Neutrophil (primary cell): Measurements from ENCODE around the gene C2CD3.

ENCODE experiments used
- H3K27ac ChIP-seq: fragments of 200-600 bp; sonication (generic); 2 replicates; pipeline ENCODE4 v1.5.1; 2016; ENCODE audit warnings: mild to moderate bottlenecking, moderate library complexity
- H3K27me3 ChIP-seq: fragments of 200-600 bp; sonication (generic); 2 replicates; pipeline ENCODE4 v1.6.0; 2016; ENCODE audit warnings: mild to moderate bottlenecking
- H3K36me3 ChIP-seq: fragments of 200-600 bp; sonication (generic); 2 replicates; pipeline ENCODE4 v1.5.1; 2017
- H3K4me1 ChIP-seq, 2 experiments: fragments of 200-600 bp in 1 of 2; sonication (generic) in 1 of 2; 1 replicate in 1 of 2; 2 replicates in 1 of 2; pipeline versions ENCODE4 v1.5.1 to v1.6.1; 2013 to 2016; ENCODE audit warnings: low read depth in 1 of 2, low read length in 1 of 2, mild to moderate bottlenecking in 1 of 2, moderate library complexity in 1 of 2; ENCODE audit not compliant: control insufficient read depth in 1 of 2, insufficient read depth in 1 of 2
- H3K4me3 ChIP-seq, 2 experiments: fragments of 200-600 bp in 1 of 2; sonication (generic) in 1 of 2; 1 replicate in 1 of 2; 2 replicates in 1 of 2; pipeline ENCODE4 v1.5.1; 2013 to 2016; ENCODE audit warnings: low read depth in 1 of 2, low read length in 1 of 2, mild to moderate bottlenecking in 1 of 2, moderate library complexity in 1 of 2
- H3K9me3 ChIP-seq: fragments of 200-600 bp; sonication (generic); 2 replicates; pipeline ENCODE4 v1.5.1; 2016
- CTCF ChIP-seq: fragments of 200-600 bp; sonication (generic); IDR thresholded peaks from 2 replicates; pipeline ENCODE4 v1.5.1; 2016; ENCODE audit warnings: antibody characterized with exemption

C2CD3 gene

GRCh38 chr11:73965076-73965763 lies 205.6 kb downstream of the C2CD3 start:
- Histone ChIP-seq H3K9me3 (no peaks in the 10 kb centered on the region), H3K27me3 (peaks cover 11% of the 10 kb centered on the region), H3K27ac (no peak overlapping the region), H3K4me1 (peaks cover 3 to 5% of the 10 kb centered on the region in 2 experiments), H3K36me3 (no peaks in the 10 kb centered on the region), H3K4me3 (no peak overlapping the region)
- TF ChIP-seq CTCF, result no peak

- Histone ChIP-seq H3K27ac (no peak overlapping the region), H3K36me3 (no peaks in the 10 kb centered on the region), H3K4me3 (no peak overlapping the region)
Observed at GRCh38 chr11:73963861-73964260, 206.9 kb downstream of the C2CD3 start.

More at GRCh38 chr11:73963861-73964260, 206.9 kb downstream of the C2CD3 start:
- Histone ChIP-seq H3K9me3 (no peaks in the 10 kb centered on the region), H3K4me1 (peaks cover 3 to 5% of the 10 kb centered on the region in 2 experiments), H3K27me3 (peaks cover 11% of the 10 kb centered on the region)
- no peak for TF ChIP-seq CTCF
